K562 (cell line): ENCODE results near the gene CALU. TPM values are rescaled to one million over a fixed set of nuclear protein-coding genes. Genes with fewer than 3 reads are reported as not detected.

Experiments
- BHLHE40 ChIP-seq: IDR thresholded peaks from 2 replicates; pipeline ENCODE4 v1.6.1; 2011; ENCODE audit warnings: low read length, improper control_type of control experiment
- BMI1 ChIP-seq: fragments of 150-350 bp; IDR thresholded peaks from 2 replicates; pipeline ENCODE4 v1.6.1; 2014; ENCODE audit warnings: low read length
- CREM ChIP-seq: IDR thresholded peaks from 2 replicates; pipeline ENCODE4 v1.6.1; 2014; ENCODE audit warnings: antibody characterized with exemption, low read depth
- HDAC2 ChIP-seq: fragments of 450-650 bp; IDR thresholded peaks from 2 replicates; pipeline ENCODE4 v1.6.1; 2016; ENCODE audit warnings: mild to moderate bottlenecking
- MCM3 ChIP-seq: fragments of 450-650 bp; IDR thresholded peaks from 2 replicates; pipeline ENCODE4 v1.6.1; 2016
- MIER1 ChIP-seq: fragments of 450-650 bp; IDR thresholded peaks from 2 replicates; pipeline ENCODE4 v1.6.1; 2016; ENCODE audit warnings: antibody characterized with exemption, mild to moderate bottlenecking, low read depth
- MXI1 ChIP-seq: IDR thresholded peaks from 2 replicates; pipeline ENCODE4 v1.6.1; 2011; ENCODE audit warnings: low read depth, mild to moderate bottlenecking, improper control_type of control experiment, low read length
- NEUROD1 ChIP-seq: fragments of 150-350 bp; IDR thresholded peaks from 2 replicates; pipeline ENCODE4 v1.6.1; 2014; ENCODE audit warnings: borderline replicate concordance, low read length, low read depth; ENCODE audit not compliant: partially characterized antibody
- RBFOX2 ChIP-seq: fragments of 200-400 bp; formaldehyde crosslinking; IDR thresholded peaks from 2 replicates; pipeline ENCODE4 v1.6.1; 2017; ENCODE audit warnings: low read depth, mild to moderate bottlenecking, low read length, moderate library complexity
- RBM39 ChIP-seq: fragments of 200-400 bp; formaldehyde crosslinking; optimal IDR thresholded peaks from 2 replicates; pipeline ENCODE3; 2018; ENCODE audit warnings: low read depth, low read length
- XRCC3 ChIP-seq: fragments of 450-650 bp; IDR thresholded peaks from 2 replicates; pipeline ENCODE4 v1.6.1; 2017; ENCODE audit warnings: mild to moderate bottlenecking, moderate library complexity
- XRCC4 ChIP-seq: IDR thresholded peaks from one replicate; pipeline ENCODE4 v1.6.1; 2011; ENCODE audit not compliant: insufficient read depth, insufficient read length; ENCODE audit errors: extremely low read depth
- ZEB2 ChIP-seq: fragments of 450-650 bp; IDR thresholded peaks from 2 replicates; pipeline ENCODE4 v1.6.1; 2016
- ZNF174 ChIP-seq: fragments of 250-450 bp; sonication (Bioruptor Pico); IDR thresholded peaks from 2 replicates; pipeline ENCODE4 v1.4.0; 2020; ENCODE audit warnings: mild to moderate bottlenecking
- ZNF384 ChIP-seq: IDR thresholded peaks from 2 replicates; pipeline ENCODE4 v1.6.1; 2012; ENCODE audit warnings: low read depth, low read length, improper control_type of control experiment
- polyA plus RNA-seq, 8 experiments: library from polyadenylated mRNA; depleted of rRNA in 4 of 8; stranded (reverse) in 5 of 8; unstranded in 3 of 8; fragments of >200 nt; fragmentation: Nextera tagmentation in 2 of 8; fragmentation: Illumina TruSeq in 1 of 8; extraction: Ambion mirVana in 2 of 8; extraction: Trizol in 1 of 8; gene quantifications; 2 replicates each; pipeline versions ENCODE4 v1.2.1 to v1.2.3, GENCODE V29; 2011 to 2014; ENCODE audit warnings: inconsistent platforms in 1 of 8, missing spikeins in 1 of 8
- total RNA-seq, 7 experiments: library from RNA; depleted of rRNA in 6 of 7; stranded (reverse); fragments of >200 nt in 6 of 7; fragmentation: Illumina TruSeq in 2 of 7; extraction: Trizol in 2 of 7; gene quantifications; 2 replicates each; pipeline versions ENCODE4 v1.2.1 to v1.2.3, GENCODE V29; 2011 to 2021; ENCODE audit warnings: low replicate concordance in 1 of 7
- TF ChIP-seq, protein P1 (sequence below): fragments of 250-450 bp; sonication (Bioruptor Pico); IDR thresholded peaks from 2 replicates; pipeline ENCODE4 v1.4.0; 2020; ENCODE audit warnings: mild to moderate bottlenecking, moderate library complexity, borderline replicate concordance
- TF ChIP-seq, protein P2 (sequence below): fragments of 250-450 bp; sonication (Bioruptor Pico); IDR thresholded peaks from 2 replicates; pipeline ENCODE4 v1.8.0; 2021; ENCODE audit warnings: borderline replicate concordance, mild to moderate bottlenecking, moderate library complexity; ENCODE audit not compliant: poor library complexity, severe bottlenecking
- TF ChIP-seq, protein P3 (sequence below): fragments of 250-450 bp; sonication (Bioruptor Pico); IDR thresholded peaks from 2 replicates; pipeline ENCODE4 v1.5.0; 2021; ENCODE audit warnings: mild to moderate bottlenecking, moderate library complexity
- TF ChIP-seq, protein P4 (sequence below): sonication (generic); formaldehyde crosslinking; IDR thresholded peaks from 2 replicates; pipeline ENCODE4 v1.9.0; 2022; ENCODE audit warnings: mild to moderate bottlenecking, missing genetic modification reagents
- TF ChIP-seq, protein P5 (sequence below): fragments of 250-450 bp; sonication (Bioruptor Pico); IDR thresholded peaks from 2 replicates; pipeline ENCODE4 v1.4.0; 2020; ENCODE audit warnings: mild to moderate bottlenecking, moderate library complexity

CALU gene
- total and polyA plus RNA-seq, 9 of the 15 experiments (the other 6 are each of a cell fraction or from before 2014, with no cell fraction given), result 166 to 286 (median 215) TPM

DNA sequence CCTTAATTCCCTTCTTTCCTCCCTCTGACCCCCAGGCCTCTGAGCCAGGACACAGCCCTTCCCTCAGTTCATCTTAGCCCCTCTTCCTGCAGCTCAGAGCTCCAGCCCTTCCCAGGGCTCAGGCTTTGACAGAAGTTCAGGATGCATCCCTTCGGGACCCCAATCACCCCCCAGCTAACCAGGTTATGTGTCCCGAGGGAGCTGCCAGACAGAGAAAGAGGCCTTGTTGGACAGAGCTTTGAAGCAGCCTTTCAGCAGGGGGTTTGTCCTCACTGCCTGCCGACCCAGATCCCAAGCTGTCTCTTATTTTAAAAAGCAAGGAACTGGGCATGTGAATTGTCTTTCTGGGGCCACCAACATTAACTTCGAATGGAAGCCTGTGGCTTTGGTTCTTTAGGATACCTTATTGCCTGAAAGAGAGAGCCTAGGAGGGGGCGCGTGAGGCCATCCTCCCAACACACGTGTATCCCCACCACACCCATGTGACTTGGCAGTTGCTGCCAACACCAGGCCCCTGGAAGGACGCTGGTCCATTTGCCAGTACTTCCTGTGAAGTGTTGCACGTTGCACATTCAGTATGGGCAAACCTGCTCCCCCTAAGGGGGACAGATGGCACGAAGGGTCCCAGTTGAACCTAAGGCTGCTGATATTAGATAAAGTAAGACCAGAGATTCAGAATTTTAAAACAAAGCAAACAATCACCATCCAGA lies 53.5 kb downstream of the CALU start (continued):
- TF ChIP-seq MCM3, result no peak
- no peak for TF ChIP-seq MIER1
- TF ChIP-seq XRCC4, result no peak
- TF ChIP-seq, protein P1, sequence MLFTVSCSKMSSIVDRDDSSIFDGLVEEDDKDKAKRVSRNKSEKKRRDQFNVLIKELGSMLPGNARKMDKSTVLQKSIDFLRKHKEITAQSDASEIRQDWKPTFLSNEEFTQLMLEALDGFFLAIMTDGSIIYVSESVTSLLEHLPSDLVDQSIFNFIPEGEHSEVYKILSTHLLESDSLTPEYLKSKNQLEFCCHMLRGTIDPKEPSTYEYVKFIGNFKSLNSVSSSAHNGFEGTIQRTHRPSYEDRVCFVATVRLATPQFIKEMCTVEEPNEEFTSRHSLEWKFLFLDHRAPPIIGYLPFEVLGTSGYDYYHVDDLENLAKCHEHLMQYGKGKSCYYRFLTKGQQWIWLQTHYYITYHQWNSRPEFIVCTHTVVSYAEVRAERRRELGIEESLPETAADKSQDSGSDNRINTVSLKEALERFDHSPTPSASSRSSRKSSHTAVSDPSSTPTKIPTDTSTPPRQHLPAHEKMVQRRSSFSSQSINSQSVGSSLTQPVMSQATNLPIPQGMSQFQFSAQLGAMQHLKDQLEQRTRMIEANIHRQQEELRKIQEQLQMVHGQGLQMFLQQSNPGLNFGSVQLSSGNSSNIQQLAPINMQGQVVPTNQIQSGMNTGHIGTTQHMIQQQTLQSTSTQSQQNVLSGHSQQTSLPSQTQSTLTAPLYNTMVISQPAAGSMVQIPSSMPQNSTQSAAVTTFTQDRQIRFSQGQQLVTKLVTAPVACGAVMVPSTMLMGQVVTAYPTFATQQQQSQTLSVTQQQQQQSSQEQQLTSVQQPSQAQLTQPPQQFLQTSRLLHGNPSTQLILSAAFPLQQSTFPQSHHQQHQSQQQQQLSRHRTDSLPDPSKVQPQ (CRISPR knock-in tag), result peak; percentile 83
- peak; percentile 77 for TF ChIP-seq BHLHE40
- 0 out of 2 replicates have a peak, but pooled peaks have one; percentile 7 for TF ChIP-seq ZNF384
- TF ChIP-seq, protein P2, sequence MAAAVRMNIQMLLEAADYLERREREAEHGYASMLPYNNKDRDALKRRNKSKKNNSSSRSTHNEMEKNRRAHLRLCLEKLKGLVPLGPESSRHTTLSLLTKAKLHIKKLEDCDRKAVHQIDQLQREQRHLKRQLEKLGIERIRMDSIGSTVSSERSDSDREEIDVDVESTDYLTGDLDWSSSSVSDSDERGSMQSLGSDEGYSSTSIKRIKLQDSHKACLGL (CRISPR knock-in tag), result peak; percentile 20
- no peak for TF ChIP-seq XRCC3
- TF ChIP-seq BMI1, result no peak
- no peak for TF ChIP-seq CREM
- TF ChIP-seq HDAC2, result no peak
- TF ChIP-seq, protein P3, sequence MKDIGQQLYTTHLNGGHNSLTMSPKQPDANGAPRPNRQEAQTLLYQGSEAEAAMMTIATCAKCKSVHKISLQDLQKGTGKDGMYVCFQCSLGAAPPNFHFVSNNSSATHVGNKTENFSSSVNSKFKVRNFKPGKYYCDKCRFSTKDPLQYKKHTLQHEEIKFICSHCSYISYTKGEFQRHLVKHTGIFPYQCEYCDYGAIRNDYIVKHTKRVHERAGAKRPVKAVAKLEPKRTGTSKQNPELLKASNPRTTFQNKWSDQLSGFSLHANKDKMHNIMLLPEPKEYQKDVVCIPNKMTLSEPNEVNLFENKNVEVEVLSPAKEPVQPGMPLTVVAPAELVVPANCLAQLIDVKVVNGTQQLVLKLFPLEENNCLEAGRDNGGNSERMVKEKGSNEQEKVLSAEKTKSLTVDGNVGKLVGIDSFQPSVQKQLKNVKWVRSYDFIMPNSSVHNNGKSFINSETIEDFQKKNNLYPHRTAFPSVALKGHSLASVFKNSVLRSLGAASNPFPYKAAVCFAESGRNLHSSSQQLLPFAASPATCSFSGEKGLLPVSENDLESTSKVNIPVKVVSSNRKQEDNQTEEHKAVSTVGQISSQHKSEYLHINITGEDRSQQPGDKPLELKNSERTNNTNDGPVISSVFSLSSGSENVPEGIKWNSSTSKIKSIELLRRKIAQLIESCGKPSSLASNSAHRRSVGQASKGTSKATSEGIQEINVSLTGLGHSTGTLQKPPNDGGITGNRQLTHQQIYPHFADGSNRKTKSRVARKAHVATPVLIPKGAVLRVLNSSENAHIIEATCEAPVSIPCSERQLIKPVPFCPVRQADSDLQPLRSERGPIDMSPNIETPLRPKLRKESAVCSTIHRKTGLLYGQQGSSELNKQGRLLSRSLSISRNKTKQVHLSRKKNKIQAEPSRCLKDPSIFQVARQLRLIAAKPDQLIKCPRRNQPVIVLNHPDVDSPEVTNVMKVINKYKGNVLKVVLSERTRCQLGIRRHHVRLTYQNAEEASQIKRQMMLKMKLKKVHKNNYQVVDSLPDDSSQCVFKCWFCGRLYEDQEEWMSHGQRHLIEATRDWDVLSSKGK (CRISPR knock-in tag), result no peak
- TF ChIP-seq, protein P4, sequence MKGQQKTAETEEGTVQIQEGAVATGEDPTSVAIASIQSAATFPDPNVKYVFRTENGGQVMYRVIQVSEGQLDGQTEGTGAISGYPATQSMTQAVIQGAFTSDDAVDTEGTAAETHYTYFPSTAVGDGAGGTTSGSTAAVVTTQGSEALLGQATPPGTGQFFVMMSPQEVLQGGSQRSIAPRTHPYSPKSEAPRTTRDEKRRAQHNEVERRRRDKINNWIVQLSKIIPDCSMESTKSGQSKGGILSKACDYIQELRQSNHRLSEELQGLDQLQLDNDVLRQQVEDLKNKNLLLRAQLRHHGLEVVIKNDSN (CRISPR knock-in tag), result peak; percentile 66
- TF ChIP-seq, protein P5, sequence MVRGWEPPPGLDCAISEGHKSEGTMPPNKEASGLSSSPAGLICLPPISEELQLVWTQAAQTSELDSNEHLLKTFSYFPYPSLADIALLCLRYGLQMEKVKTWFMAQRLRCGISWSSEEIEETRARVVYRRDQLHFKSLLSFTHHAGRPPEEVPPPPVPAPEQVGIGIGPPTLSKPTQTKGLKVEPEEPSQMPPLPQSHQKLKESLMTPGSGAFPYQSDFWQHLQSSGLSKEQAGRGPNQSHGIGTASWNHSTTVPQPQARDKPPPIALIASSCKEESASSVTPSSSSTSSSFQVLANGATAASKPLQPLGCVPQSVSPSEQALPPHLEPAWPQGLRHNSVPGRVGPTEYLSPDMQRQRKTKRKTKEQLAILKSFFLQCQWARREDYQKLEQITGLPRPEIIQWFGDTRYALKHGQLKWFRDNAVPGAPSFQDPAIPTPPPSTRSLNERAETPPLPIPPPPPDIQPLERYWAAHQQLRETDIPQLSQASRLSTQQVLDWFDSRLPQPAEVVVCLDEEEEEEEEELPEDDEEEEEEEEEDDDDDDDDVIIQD (CRISPR knock-in tag), result no peak; the same call in 1 of the 2 replicates
- TF ChIP-seq RBM39, result peak; percentile 19
- TF ChIP-seq NEUROD1, result no peak
- TF ChIP-seq ZNF174 (CRISPR knock-in tag), result no peak
- TF ChIP-seq MXI1, result peak; percentile 90
- no peak for TF ChIP-seq ZEB2
- TF ChIP-seq RBFOX2, result no peak; the same call in 1 of the 2 replicates
